ENCODE data around the gene MORN1.

- TF ChIP-seq CTCF (IDR thresholded peaks at IDR 0.05) (no peak), POLR2A (IDR thresholded peaks at IDR 0.05) (no peak)
These were observed 98.5 kb downstream of the MORN1 start for GRCh38 chr1:2292725-2293450.

All from uterus (tissue), 2 donors.